Esophagus (tissue), 2 donors: ENCODE results near the gene NECTIN2. TPM values are rescaled to one million over a fixed set of nuclear protein-coding genes. Genes with fewer than 3 reads are reported as not detected.
A peak's percentile ranks its signal among the peaks of the same experiment; 100 is the strongest.
"Not testable (repeated sequence)": the region's sequence is repeated elsewhere in the genome, so short reads cannot be mapped to it uniquely, and the experiment has no call there.

Experiments used
- H3K27ac ChIP-seq, 2 donors: one replicate each; pipeline ENCODE4 v1.5.1; 2013; ENCODE audit warnings: low read depth in 2 of 2, mild to moderate bottlenecking in 2 of 2, inconsistent platforms in 1 of 2, low read length in 1 of 2, moderate library complexity in 1 of 2
- H3K27me3 ChIP-seq, 2 donors: one replicate each; pipeline ENCODE4 v1.6.1; 2013; ENCODE audit warnings: low read length in 2 of 2, control low read depth in 1 of 2, mild to moderate bottlenecking in 1 of 2; ENCODE audit not compliant: insufficient read depth in 2 of 2, control insufficient read depth in 1 of 2
- H3K36me3 ChIP-seq, 2 donors: one replicate each; pipeline ENCODE4 v1.6.1; 2013; ENCODE audit warnings: low read length in 1 of 2; ENCODE audit not compliant: control insufficient read depth in 2 of 2, insufficient read depth in 2 of 2
- H3K4me1 ChIP-seq, 2 donors: one replicate each; pipeline ENCODE4 v1.6.1; 2013; ENCODE audit warnings: low read length in 1 of 2; ENCODE audit not compliant: control insufficient read depth in 2 of 2, insufficient read depth in 2 of 2
- H3K4me3 ChIP-seq, 2 donors: one replicate each; pipeline ENCODE4 v1.5.1; 2013; ENCODE audit warnings: low read length in 2 of 2, mild to moderate bottlenecking in 2 of 2, low read depth in 1 of 2, moderate library complexity in 1 of 2
- H3K9me3 ChIP-seq, 2 donors: one replicate each; pipeline ENCODE4 v1.6.1; 2013; ENCODE audit warnings: mild to moderate bottlenecking in 2 of 2, low read depth in 1 of 2, low read length in 1 of 2, moderate library complexity in 1 of 2; ENCODE audit not compliant: control insufficient read depth in 2 of 2, insufficient read depth in 1 of 2
- WGBS, 2 donors: extraction: QIAGEN DNeasy Blood & Tissue Kit; methylation state at CpG; one replicate each; pipeline ENCODE4 v1.1.7; 2013; 5-methylcytosine and 5-hydroxymethylcytosine counted together
- polyA plus RNA-seq, 2 donors: library from polyadenylated mRNA; stranded (reverse); fragments of 200-250 nt; gene quantifications; one replicate each; pipeline ENCODE4 v1.2.3, GENCODE V29; 2013
- donor health status: healthy with polysubstance abuse.
- donor health status: Bipolar disorder and iron deficiency.

Gene NECTIN2
- polyA plus RNA-seq, 2 donors: 58.7 to 60.9 TPM

- no peak overlapping the region for H3K4me3 ChIP-seq
- WGBS, 2 donors: 50 to 52% methylated on average over 6 of the region's 6 CpGs
- H3K4me1 ChIP-seq: peaks cover 0 to 5% of the 10 kb centered on the region in 2 donors
- no peaks in the 10 kb centered on the region for H3K27me3 ChIP-seq
- no peaks in the 10 kb centered on the region for H3K36me3 ChIP-seq
- no peaks in the 10 kb centered on the region for H3K9me3 ChIP-seq
- no peak overlapping the region for H3K27ac ChIP-seq
Measured at GRCh38 chr19:44912854-44913253, 66.8 kb downstream of the NECTIN2 start.

- 59 to 63% methylated on average over 22 to 23 of the region's 23 CpGs for WGBS, 2 donors
- H3K36me3 ChIP-seq, H3K4me1 ChIP-seq, H3K9me3 ChIP-seq, H3K27ac ChIP-seq, H3K27me3 ChIP-seq, H3K4me3 ChIP-seq: not testable (repeated sequence)
Measured at GRCh38 chr19:44913512-44914432, 67.7 kb downstream of the NECTIN2 start.

GRCh38 chr19:44914433-44915206, 68.5 kb downstream of the NECTIN2 start, which contains the start of gene APOC1:
APOC1 (plus strand) TSS chr19:44914608; CDS start chr19:44914892, 284 bp downstream.
- peak within 1 kb of the TSS; percentile 37 to 38 for H3K4me3 ChIP-seq
- H3K9me3 ChIP-seq, H3K4me1 ChIP-seq, H3K27ac ChIP-seq, H3K27me3 ChIP-seq, H3K36me3 ChIP-seq: not testable (repeated sequence)
- WGBS, 2 donors: 8 to 9% methylated on average over 25 to 28 of the region's 28 CpGs

GRCh38 chr19:44924243-44924725, 78.2 kb downstream of the NECTIN2 start:
- H3K36me3 ChIP-seq: no peaks in the 10 kb centered on the region
- H3K27me3 ChIP-seq: no peaks in the 10 kb centered on the region
- 71 to 77% methylated on average over 8 of the region's 8 CpGs for WGBS, 2 donors
- peaks cover 0 to 3% of the 10 kb centered on the region in 2 donors for H3K4me1 ChIP-seq
- H3K9me3 ChIP-seq: no peaks in the 10 kb centered on the region
- H3K4me3 ChIP-seq: no peak overlapping the region
- H3K27ac ChIP-seq: peak overlapping the region in 1 of 2 donors; percentile 9

- Histone ChIP-seq H3K4me1 (peaks cover 0 to 3% of the 10 kb centered on the region in 2 donors), H3K36me3 (no peaks in the 10 kb centered on the region), H3K27me3 (no peaks in the 10 kb centered on the region), H3K9me3 (no peaks in the 10 kb centered on the region), H3K4me3 (no peak overlapping the region), H3K27ac (no peak overlapping the region)
- WGBS, 2 donors: 48 to 60% methylated on average over 8 of the region's 8 CpGs
Measured at GRCh38 chr19:44925114-44925891, 79.2 kb downstream of the NECTIN2 start.

GRCh38 chr19:44926245-44927077, 80.4 kb downstream of the NECTIN2 start:
- not testable (repeated sequence) for H3K27me3 ChIP-seq, H3K4me1 ChIP-seq, H3K9me3 ChIP-seq, H3K36me3 ChIP-seq, H3K4me3 ChIP-seq, H3K27ac ChIP-seq
- WGBS, 2 donors: 41 to 52% methylated on average over 15 to 18 of the region's 19 CpGs

- Histone ChIP-seq H3K36me3 (no peaks in the 10 kb centered on the region), H3K4me3 (no peak overlapping the region), H3K9me3 (no peaks in the 10 kb centered on the region), H3K27ac (no peak overlapping the region), H3K4me1 (peaks cover 0 to 3% of the 10 kb centered on the region in 2 donors), H3K27me3 (no peaks in the 10 kb centered on the region)
- 36 to 38% methylated on average over 5 of the region's 5 CpGs for WGBS, 2 donors
Measured at GRCh38 chr19:44927746-44928145, 81.6 kb downstream of the NECTIN2 start.

- no peak overlapping the region for H3K4me3 ChIP-seq
- H3K36me3 ChIP-seq: no peaks in the 10 kb centered on the region
- H3K4me1 ChIP-seq: no peaks in the 10 kb centered on the region
- WGBS, 2 donors: 71 to 84% methylated on average over 7 of the region's 7 CpGs
- no peaks in the 10 kb centered on the region for H3K27me3 ChIP-seq
- H3K27ac ChIP-seq: no peak overlapping the region
- H3K9me3 ChIP-seq: no peaks in the 10 kb centered on the region
Measured at GRCh38 chr19:44930088-44930487, 84.0 kb downstream of the NECTIN2 start.
